A204.1 (cell line): ENCODE measurements around the gene EDN2.

Experiments used
- FAIRE-seq: peaks from 2 replicates; lab custom pipeline; 2012; peaks lifted over from hg19 to GRCh38; lab: Jason Lieb, UNC

The EDN2 gene

GRCh38 chr1:41483001-41483850, 1.3 kb downstream of the EDN2 start:
- no peak for FAIRE-seq

- FAIRE-seq = no peak
Measured at GRCh38 chr1:41482001-41482765, 2.3 kb downstream of the EDN2 start.

- FAIRE-seq = no peak
Measured at GRCh38 chr1:41481109-41481775, 3.2 kb downstream of the EDN2 start.

GRCh38 chr1:41480204-41481108, 4.0 kb downstream of the EDN2 start:
- FAIRE-seq = no peak

GRCh38 chr1:41479808-41480160, 4.7 kb downstream of the EDN2 start:
- FAIRE-seq = no peak

- FAIRE-seq = no peak
Measured at GRCh38 chr1:41479000-41479807, 5.3 kb downstream of the EDN2 start.

- FAIRE-seq = no peak
Measured at GRCh38 chr1:41478118-41478748, 6.2 kb downstream of the EDN2 start.

GRCh38 chr1:41476807-41477361, 7.6 kb downstream of the EDN2 start:
- FAIRE-seq = no peak

GRCh38 chr1:41475859-41476567, 8.5 kb downstream of the EDN2 start:
- no peak for FAIRE-seq

GRCh38 chr1:41475346-41475745, 9.1 kb downstream of the EDN2 start:
- no peak for FAIRE-seq

- FAIRE-seq = no peak
Measured at GRCh38 chr1:41474490-41475271, 9.8 kb downstream of the EDN2 start.

GRCh38 chr1:41473738-41474362, 10.6 kb downstream of the EDN2 start:
- FAIRE-seq = no peak

- no peak for FAIRE-seq
Measured at GRCh38 chr1:41471658-41472057, 12.8 kb downstream of the EDN2 start.

GRCh38 chr1:41469706-41470105, 14.8 kb downstream of the EDN2 start:
- no peak for FAIRE-seq

GRCh38 chr1:41468122-41468762, 16.2 kb downstream of the EDN2 start:
- no peak for FAIRE-seq

GRCh38 chr1:41467673-41468072, 16.8 kb downstream of the EDN2 start:
- FAIRE-seq = no peak

GRCh38 chr1:41466146-41466545, 18.3 kb downstream of the EDN2 start:
- FAIRE-seq = no peak

- FAIRE-seq = no peak
Measured at GRCh38 chr1:41465741-41466140, 18.7 kb downstream of the EDN2 start.
